HUDEP-2 (cell line): Measurements from ENCODE around the gene C2orf15.

Experiments used
- DNase-seq, 76 experiments: peaks; one replicate each; lab custom pipeline; 2025; ENCODE audit not compliant: unreplicated experiment in 76 of 76; lab: John Stamatoyannopoulos, UW

C2orf15 gene

GRCh38 chr2:99141110-99142108 is at the start of gene C2orf15:
TSS of gene C2orf15 (plus strand) at chr2:99141707. CDS start at chr2:99150559, 8,852 bp downstream.
- peak in 74 of 76 experiments; percentile 18 to 96 (median 88) for DNase-seq

DNA sequence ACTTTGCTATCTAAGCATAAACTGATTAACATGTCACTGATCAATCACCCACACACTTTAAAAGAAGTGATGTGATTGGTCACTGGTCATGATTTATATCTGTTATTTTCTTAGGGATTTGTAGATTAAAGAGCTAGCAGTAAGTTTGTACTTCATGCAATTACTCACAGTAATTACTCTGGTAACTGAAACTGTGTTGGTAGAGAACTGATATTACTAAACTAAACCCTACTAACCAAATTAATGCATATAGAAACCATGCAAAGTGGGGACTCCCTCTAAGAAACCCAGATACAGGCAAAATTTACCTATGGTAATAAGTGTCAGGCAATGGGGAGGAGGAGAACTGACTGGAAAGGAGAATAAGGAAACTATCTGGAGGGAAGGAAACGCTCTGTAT is 44.8 kb upstream of the C2orf15 start:
- no peak for DNase-seq

GRCh38 chr2:99101697-99102096 is 39.8 kb upstream of the C2orf15 start:
- DNase-seq, result no peak

- peak in 6 of 76 experiments; percentile 2 to 23 (median 8) for DNase-seq
These were observed 37.5 kb upstream of the C2orf15 start for GRCh38 chr2:99104006-99104405.

DNA sequence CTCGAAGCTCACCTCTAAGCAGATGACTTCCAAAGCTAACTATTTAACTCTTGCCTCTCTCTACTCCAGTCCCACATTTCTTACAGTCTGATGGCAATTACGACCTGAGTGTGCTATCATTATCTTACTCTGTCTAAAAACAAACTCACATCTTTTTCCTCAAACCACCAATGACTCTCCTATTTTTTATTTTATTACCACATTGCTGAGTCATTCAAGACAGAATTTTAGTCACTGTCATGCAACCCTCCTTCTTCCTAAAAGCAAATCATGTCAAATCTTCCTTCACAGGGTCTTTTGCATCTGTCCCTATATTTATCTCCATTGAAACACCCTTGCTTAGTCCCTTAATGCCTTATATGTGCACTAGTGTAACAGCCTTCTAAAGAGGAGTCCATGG is 34.6 kb upstream of the C2orf15 start:
- no peak for DNase-seq

GRCh38 chr2:99111236-99111635 is 30.3 kb upstream of the C2orf15 start:
- DNase-seq, result no peak

DNA sequence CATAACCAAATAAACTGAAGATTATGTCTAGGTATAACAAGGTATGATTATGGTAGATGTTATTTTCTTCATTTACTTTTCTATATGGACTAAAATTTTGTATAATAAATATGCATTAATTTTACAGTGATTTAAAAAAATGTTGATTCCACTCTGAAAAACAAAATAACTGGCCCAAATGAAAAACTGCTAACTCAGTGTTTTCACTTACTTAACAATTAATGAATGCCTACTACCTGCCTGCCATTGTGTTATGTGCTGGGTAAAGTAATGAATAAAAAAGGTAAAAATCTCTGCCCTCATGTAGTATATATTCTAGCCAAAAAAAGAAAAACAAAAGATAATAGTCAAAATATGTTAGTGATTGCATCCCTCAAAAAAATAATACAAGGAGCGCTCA is 29.6 kb upstream of the C2orf15 start:
- DNase-seq, result no peak

DNA sequence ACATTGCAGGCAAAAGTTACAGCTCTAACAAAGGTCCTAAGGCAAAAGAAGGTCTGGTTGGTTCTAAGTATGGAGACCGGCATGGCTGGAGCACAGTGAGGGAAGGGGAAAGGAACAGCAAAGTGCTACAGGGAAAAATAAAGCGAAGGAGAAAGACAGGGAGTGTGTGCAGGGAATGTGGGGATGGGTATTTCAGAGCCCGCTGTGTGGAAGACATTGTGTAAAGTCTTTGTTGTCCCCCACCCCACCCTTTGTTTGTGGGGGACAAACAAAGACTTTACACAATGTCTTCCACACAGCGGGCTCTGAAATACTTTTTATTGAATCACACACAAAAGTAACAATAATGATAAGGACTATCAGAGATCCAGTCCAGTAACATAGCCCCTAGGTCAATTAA is 28.9 kb upstream of the C2orf15 start:
- DNase-seq, result no peak

DNA sequence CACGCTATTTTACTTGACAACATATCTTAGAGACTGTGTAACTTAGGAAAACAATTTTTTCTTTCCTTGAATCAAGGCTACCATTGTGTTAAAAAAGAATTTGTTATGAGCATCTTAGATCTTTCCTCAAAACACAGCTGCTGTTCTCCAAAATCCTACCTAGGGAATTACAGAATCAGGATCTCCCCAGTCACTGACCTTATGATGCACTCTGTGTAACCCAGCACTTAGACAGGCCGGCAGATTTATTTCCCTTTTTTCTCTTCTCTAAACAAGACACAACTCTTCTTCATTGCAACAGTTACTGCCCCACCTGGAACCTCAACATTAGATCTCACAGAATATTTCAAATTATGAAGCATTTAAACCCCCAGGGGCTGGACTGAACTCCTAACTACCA is 13.5 kb upstream of the C2orf15 start:
- DNase-seq, result no peak

GRCh38 chr2:99135044-99135556 is 6.4 kb upstream of the C2orf15 start:
- peak in 66 of 76 experiments; percentile 3 to 78 (median 38) for DNase-seq

GRCh38 chr2:99139003-99139402 is 2.5 kb upstream of the C2orf15 start:
- peak in 2 of 76 experiments; percentile 3 to 8 for DNase-seq

GRCh38 chr2:99140056-99140859 is 1.2 kb upstream of the C2orf15 start:
- peak in 1 of 76 experiments; percentile 4 for DNase-seq

DNA sequence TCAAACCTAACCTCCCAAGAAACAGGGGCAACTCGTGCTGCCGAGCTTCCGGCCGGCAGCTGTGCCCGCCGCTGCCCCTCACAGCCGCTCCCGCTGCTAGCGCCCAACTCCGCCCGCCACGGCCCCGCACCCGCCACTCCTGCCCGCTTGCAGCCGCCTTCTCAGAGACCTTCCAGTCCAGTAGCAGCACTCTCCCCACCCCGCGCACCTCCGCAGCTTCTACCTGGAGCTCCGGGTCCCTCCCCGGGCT is 722 bp upstream of the C2orf15 start:
- peak in 3 of 76 experiments; percentile 47 to 65 (median 50) for DNase-seq

- no peak for DNase-seq
These were observed 9.2 kb downstream of the C2orf15 start for GRCh38 chr2:99150706-99151105.

- DNase-seq, result no peak
These were observed 10.8 kb downstream of the C2orf15 start for GRCh38 chr2:99152199-99152895.

- no peak for DNase-seq
These were observed 12.6 kb downstream of the C2orf15 start for GRCh38 chr2:99153921-99154604.

DNA sequence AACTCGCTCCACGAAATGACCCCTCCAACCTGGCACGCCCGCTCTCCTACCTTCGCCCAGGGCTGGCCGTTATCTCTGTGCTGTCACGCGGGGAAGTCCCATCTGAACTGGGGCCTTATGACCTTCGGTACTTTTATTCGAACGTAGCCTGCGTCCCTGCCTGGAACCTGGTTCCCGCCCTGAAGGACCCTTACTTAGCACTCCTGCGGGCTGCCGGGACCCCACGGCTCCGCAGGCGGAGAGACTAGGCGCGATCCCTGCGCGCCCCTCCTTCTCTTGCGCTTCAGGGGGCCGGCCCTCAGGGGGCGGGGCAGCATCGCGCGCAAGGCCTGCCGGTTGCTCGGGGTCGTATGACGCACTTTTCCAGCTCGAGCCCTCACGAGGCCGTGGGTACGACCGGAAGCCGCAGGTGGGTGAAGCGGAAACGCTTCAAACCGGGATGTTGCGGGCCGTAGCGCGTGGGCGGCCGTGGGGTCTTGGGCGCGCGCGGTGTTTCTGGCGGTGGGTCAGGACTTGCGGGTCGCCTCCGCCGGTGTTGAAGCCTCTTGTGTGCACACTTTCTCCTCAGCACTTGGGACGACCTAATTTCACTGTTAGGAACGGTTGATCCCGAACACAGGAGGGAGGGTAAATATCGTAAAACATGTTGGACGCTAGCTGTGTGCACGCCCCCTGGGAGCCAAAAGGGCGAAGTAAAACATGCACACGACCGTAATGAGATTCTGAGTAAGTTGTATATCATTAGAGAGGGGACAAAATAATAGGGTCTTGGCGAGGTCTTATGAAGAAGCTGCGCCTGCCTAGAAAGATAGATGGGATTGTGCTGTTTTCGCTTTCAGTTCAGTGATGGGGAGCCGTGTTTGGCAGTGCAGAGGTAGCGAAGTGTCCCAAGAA is 13.4 kb downstream of the C2orf15 start, which contains the start of the genes LIPT1 and TSGA10:
Gene LIPT1 (plus strand): TSS at position 325 of the 894 bp plus-strand sequence. CDS start 6,991 bp downstream, outside the sequence.
Gene TSGA10 (minus strand): TSS at position 300 of the 894 bp plus-strand sequence. CDS start 45,503 bp downstream, outside the sequence.
- DNase-seq, result peak in 75 of 76 experiments; percentile 34 to 92 (median 83)

DNA sequence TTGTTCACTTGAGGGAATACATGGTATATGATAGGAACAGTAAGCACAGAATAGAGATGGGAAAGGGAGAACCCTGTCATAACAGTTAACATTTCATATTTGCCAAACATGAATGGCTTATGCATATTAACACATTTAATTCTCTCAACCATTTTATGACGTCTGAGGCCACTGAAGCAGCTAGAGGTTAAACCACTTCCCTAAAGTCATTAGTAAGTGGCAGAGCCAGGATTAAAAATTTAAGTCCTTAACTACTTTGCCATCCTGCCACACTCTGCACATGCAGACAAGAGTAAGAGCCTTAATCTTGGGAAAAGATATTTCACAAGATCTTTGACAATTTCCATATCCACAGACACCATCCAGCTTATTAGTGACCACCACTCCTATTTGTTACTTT is 15.4 kb downstream of the C2orf15 start:
- no peak for DNase-seq

GRCh38 chr2:99158599-99158998 is 17.1 kb downstream of the C2orf15 start:
- no peak for DNase-seq
